Neural crest cell (in vitro differentiated cells): ENCODE results near the gene LAG3. TPM values are rescaled to one million over a fixed set of nuclear protein-coding genes. Genes with fewer than 3 reads are reported as not detected.
A peak's percentile ranks its signal among the peaks of the same experiment; 100 is the strongest.

Experiments
- DNase-seq: peaks from one replicate; pipeline ENCODE4 v3.0.0; 2021; ENCODE audit warnings: low read depth, mixed read lengths, low spot score
- H3K27ac Mint-ChIP-seq: one replicate; pipeline ENCODE4 v1.8.0; 2021; ENCODE audit warnings: mild to moderate bottlenecking, mixed read lengths; ENCODE audit not compliant: unreplicated experiment
- H3K27me3 Mint-ChIP-seq: 2 replicates; pipeline ENCODE4 v1.8.0; 2021; ENCODE audit warnings: low read depth, mild to moderate bottlenecking, mixed read lengths
- H3K36me3 Mint-ChIP-seq: 2 replicates; pipeline ENCODE4 v1.8.0; 2021; ENCODE audit warnings: low read depth, mild to moderate bottlenecking, mixed read lengths
- H3K4me1 Mint-ChIP-seq: 2 replicates; pipeline ENCODE4 v1.8.0; 2021; ENCODE audit warnings: mixed read lengths
- H3K4me3 Mint-ChIP-seq: one replicate; pipeline ENCODE4 v1.8.0; 2021; ENCODE audit warnings: mild to moderate bottlenecking, mixed read lengths
- H3K9me3 Mint-ChIP-seq: 2 replicates; pipeline ENCODE4 v1.8.0; 2021; ENCODE audit warnings: mixed read lengths
- total RNA-seq: library from RNA; stranded (reverse); gene quantifications from 2 replicates; pipeline ENCODE4 v1.2.1, GENCODE V29; 2021
- TF ChIP-seq, protein P1 (sequence below): fragments of 200-600 bp; sonication (generic); conservative IDR thresholded peaks from 2 replicates; pipeline ENCODE4 v1.5.0; 2021; ENCODE audit warnings: antibody characterized with exemption, mild to moderate bottlenecking

Gene LAG3
- total RNA-seq, 1 donor from 2014 or later: 4.9 TPM

DNA sequence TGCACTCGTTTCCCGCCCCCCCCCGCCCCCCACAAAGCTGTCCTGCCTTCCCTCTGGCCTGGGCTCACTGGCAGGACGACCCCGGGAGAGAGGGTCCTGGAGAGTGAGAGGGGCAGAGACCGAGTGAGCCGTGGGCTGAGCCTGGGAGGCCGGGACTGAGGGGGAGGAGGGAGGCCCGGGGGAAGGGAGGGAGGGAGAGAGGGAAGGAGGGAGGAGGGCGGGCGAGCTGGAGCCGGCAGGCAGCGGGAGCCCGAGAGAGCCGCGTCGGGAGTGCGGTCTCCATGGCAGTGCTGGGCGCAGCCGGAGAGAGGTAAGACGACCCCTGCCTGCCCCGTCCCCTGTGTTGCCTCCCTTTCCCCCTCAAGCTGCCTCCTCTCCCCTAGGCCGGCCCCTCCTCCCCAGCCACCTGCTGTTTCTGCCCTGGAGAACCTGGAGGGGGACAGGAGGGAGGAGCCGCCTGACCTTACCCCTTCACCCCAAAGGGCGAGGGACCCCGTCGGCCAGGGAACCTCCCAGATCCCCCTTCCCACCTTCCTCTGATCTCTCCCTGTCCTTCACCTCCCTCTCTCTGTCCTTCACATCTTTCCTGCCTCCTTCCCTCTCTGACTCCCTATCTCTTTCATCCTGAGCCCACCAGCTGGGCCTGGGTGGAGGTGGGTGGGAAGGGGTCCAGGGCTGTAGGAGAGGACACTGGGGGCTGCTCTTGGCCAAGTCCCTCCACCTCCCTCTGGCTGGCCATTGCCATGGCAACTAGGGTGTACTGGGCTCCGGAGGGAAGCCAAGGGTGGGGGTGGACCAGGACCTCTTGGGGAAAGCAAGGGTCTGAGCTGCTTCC lies 49.5 kb downstream of the LAG3 start, which contains the start of gene GPR162:
Gene GPR162, plus strand, starts transcription at position 231 of the 835 bp plus-strand sequence. CDS start 2,078 bp downstream, outside the sequence.
- Mint-ChIP-seq H3K4me3 (peak within 1 kb of the TSS; percentile 87), H3K27ac (peak within 1 kb of the TSS; percentile 98), H3K27me3 (peaks cover 6% of the 10 kb centered on the region), H3K4me1 (peaks cover 73% of the 10 kb centered on the region), H3K9me3 (no peaks in the 10 kb centered on the region), H3K36me3 (peaks cover 6% of the 10 kb centered on the region)
- TF ChIP-seq, protein P1, sequence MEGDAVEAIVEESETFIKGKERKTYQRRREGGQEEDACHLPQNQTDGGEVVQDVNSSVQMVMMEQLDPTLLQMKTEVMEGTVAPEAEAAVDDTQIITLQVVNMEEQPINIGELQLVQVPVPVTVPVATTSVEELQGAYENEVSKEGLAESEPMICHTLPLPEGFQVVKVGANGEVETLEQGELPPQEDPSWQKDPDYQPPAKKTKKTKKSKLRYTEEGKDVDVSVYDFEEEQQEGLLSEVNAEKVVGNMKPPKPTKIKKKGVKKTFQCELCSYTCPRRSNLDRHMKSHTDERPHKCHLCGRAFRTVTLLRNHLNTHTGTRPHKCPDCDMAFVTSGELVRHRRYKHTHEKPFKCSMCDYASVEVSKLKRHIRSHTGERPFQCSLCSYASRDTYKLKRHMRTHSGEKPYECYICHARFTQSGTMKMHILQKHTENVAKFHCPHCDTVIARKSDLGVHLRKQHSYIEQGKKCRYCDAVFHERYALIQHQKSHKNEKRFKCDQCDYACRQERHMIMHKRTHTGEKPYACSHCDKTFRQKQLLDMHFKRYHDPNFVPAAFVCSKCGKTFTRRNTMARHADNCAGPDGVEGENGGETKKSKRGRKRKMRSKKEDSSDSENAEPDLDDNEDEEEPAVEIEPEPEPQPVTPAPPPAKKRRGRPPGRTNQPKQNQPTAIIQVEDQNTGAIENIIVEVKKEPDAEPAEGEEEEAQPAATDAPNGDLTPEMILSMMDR: no peak
- DNase-seq: peak; percentile 68

DNA sequence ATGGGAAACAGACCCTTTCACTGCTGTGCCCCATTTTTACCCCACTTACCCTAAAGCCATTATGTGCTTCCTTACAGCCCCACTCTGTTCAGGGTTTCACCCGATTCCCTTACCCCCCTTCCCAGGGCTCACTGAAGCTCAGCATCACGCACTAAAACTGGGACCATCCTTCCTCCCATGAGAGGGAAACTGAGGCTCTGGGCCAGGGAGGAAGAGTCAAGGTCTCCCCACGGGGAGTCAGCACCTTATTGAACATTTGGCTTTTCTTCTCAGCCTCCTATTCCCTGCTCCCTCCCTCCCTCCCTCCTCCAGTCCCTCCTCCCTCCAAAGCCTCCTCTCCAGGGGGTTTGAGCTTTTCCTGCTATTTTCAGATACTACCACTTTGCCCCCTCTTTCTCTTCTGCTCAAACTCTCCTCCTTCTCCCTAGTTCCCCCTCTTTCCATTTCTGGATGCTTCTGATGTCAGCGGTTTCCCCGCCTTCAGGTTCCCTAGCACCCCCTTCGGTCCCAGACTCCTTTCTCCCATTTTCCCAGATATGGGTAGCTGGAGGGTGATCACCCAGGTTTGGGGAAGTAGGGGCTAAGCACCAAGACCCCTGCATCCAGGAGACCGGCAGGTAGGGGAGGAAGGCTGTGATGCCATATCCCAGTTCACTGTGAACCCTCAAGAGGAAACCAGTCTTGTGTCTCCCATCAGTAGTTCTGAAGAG lies 50.3 kb downstream of the LAG3 start:
- DNase-seq: no peak
- Mint-ChIP-seq H3K36me3 (peaks cover 6% of the 10 kb centered on the region), H3K27me3 (peaks cover 9% of the 10 kb centered on the region), H3K9me3 (no peaks in the 10 kb centered on the region), H3K4me3 (peak overlapping the region; percentile 87), H3K27ac (no peak overlapping the region), H3K4me1 (peaks cover 76% of the 10 kb centered on the region)
- TF ChIP-seq, protein P1: no peak

DNA sequence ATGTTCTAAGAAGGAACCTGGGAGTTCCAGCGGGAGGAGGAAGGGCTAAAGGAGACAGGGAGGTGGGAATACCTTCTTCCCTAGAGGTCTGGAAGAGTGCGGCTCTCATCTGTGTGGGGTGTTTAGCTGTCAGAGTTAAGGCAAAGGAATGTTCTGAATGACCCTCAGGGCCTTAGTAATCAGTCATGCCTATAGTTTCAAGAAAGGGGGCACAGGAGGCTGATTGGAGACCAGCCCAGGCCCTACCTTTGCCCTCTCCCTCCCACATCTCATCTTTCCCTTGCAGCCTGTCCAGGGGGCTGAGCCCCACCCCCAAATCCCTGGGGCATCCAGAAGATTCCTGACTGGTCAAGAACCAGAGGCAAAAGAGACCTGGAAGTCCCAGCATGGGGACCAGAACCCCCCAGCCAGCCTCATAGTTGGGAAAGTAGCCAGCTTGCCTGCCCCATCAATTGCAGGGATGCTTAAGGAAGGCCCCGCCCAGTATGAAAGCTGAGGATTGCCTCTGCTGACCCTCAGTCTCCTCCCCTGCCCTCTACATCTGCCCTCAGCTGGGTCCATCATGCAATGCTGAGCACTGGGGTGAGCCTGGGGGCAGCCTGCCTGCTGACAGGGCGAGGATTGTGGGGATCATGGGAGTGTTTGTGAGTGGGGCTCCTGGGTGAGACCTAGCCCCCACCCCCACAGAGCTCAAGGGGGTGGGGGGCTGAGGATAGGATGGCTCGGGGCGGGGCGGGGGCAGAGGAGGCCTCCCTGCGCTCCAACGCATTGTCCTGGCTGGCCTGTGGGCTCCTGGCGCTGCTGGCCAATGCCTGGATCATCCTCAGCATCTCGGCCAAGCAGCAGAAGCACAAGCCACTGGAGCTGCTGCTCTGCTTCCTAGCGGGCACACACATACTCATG lies 51.1 kb downstream of the LAG3 start:
- peaks cover 5% of the 10 kb centered on the region for H3K36me3 Mint-ChIP-seq
- H3K27me3 Mint-ChIP-seq: peaks cover 9% of the 10 kb centered on the region
- TF ChIP-seq, protein P1: no peak
- DNase-seq: no peak
- H3K4me1 Mint-ChIP-seq: peaks cover 73% of the 10 kb centered on the region
- H3K9me3 Mint-ChIP-seq: no peaks in the 10 kb centered on the region
- H3K4me3 Mint-ChIP-seq: peak overlapping the region; percentile 79
- H3K27ac Mint-ChIP-seq: no peak overlapping the region

DNA sequence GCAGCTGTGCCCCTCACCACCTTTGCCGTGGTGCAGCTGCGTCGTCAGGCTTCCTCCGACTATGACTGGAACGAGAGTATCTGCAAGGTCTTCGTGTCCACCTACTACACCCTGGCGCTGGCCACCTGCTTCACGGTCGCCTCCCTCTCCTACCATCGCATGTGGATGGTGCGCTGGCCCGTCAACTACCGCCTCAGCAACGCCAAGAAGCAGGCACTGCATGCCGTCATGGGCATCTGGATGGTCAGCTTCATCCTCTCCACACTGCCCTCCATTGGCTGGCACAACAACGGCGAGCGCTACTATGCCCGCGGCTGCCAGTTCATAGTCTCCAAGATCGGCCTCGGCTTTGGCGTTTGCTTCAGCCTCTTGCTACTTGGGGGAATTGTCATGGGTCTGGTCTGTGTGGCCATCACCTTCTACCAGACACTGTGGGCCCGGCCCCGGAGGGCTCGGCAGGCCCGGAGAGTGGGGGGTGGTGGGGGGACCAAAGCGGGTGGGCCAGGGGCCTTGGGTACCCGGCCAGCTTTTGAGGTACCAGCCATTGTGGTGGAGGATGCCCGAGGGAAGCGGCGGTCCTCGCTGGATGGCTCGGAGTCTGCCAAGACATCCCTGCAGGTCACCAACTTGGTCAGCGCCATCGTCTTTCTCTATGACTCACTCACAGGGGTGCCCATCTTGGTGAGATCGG lies 51.9 kb downstream of the LAG3 start:
- H3K27ac Mint-ChIP-seq: no peak overlapping the region
- TF ChIP-seq, protein P1: no peak
- peaks cover 9% of the 10 kb centered on the region for H3K27me3 Mint-ChIP-seq
- no peak for DNase-seq
- H3K4me1 Mint-ChIP-seq: peaks cover 69% of the 10 kb centered on the region
- H3K9me3 Mint-ChIP-seq: no peaks in the 10 kb centered on the region
- H3K4me3 Mint-ChIP-seq: peak overlapping the region; percentile 79
- peaks cover 5% of the 10 kb centered on the region for H3K36me3 Mint-ChIP-seq
